GM21360 (cell line): Measurements from ENCODE around the gene EXD3.
"Not testable (repeated sequence)": the region's sequence is repeated elsewhere in the genome, so short reads cannot be mapped to it uniquely, and the experiment has no call there.

Experiments used
- ATAC-seq: cut with Tn5 transposase; IDR thresholded peaks from one replicate; pipeline ENCODE4 v1.9.1; 2021; ENCODE audit warnings: mild to moderate bottlenecking, moderate library complexity; ENCODE audit not compliant: unreplicated experiment

EXD3 gene

GRCh38 chr9:137383081-137383783, 39.7 kb downstream of the EXD3 start:
- ATAC-seq, result no peak

GRCh38 chr9:137382444-137383080, 40.4 kb downstream of the EXD3 start:
- no peak for ATAC-seq

- no peak for ATAC-seq
Measured at GRCh38 chr9:137381501-137382443, 41.2 kb downstream of the EXD3 start.

GRCh38 chr9:137380606-137381005, 42.4 kb downstream of the EXD3 start:
- no peak for ATAC-seq

- ATAC-seq, result no peak
Measured at GRCh38 chr9:137380171-137380570, 42.8 kb downstream of the EXD3 start.

GRCh38 chr9:137379761-137380161, 43.2 kb downstream of the EXD3 start:
- no peak for ATAC-seq

- ATAC-seq, result not testable (repeated sequence)
Measured at GRCh38 chr9:137378688-137379410, 44.1 kb downstream of the EXD3 start.

- ATAC-seq, result no peak
Measured at GRCh38 chr9:137376386-137376785, 46.6 kb downstream of the EXD3 start.

- ATAC-seq, result no peak
Measured at GRCh38 chr9:137375321-137376058, 47.5 kb downstream of the EXD3 start.

- no peak for ATAC-seq
Measured at GRCh38 chr9:137374131-137374845, 48.7 kb downstream of the EXD3 start.

- ATAC-seq, result no peak
Measured at GRCh38 chr9:137373611-137373980, 49.4 kb downstream of the EXD3 start.

GRCh38 chr9:137372693-137373610, 50.0 kb downstream of the EXD3 start:
- no peak for ATAC-seq

GRCh38 chr9:137371946-137372651, 50.9 kb downstream of the EXD3 start:
- ATAC-seq, result no peak

GRCh38 chr9:137371521-137371941, 51.4 kb downstream of the EXD3 start:
- ATAC-seq, result no peak

GRCh38 chr9:137370865-137371520, 52.0 kb downstream of the EXD3 start:
- ATAC-seq, result no peak

GRCh38 chr9:137369911-137370764, 52.8 kb downstream of the EXD3 start:
- ATAC-seq, result no peak
